Gastrocnemius medialis (tissue), 4 donors: ENCODE data around the gene TKTL1.

Experiments
- POLR2A ChIP-seq, 2 donors: fragments of 450-650 bp; IDR thresholded peaks; one replicate each; pipeline ENCODE4 v1.6.1; 2017; ENCODE audit warnings: antibody characterized with exemption in 2 of 2, mild to moderate bottlenecking in 2 of 2, moderate library complexity in 2 of 2
- TF ChIP-seq, protein P1 (sequence below), 5 experiments: fragments of 450-650 bp in 3 of 5; fragments of 200-600 bp in 2 of 5; sonication (generic) in 2 of 5; IDR thresholded peaks in 4 of 5; conservative IDR thresholded peaks in 1 of 5; 1 replicate in 4 of 5; 2 replicates in 1 of 5; pipeline ENCODE4 v1.5.1; 2016 to 2019; ENCODE audit warnings: antibody characterized with exemption in 5 of 5, mild to moderate bottlenecking in 3 of 5, moderate library complexity in 3 of 5

GRCh38 chrX:154358011-154358410 is 62.4 kb downstream of the TKTL1 start:
- TF ChIP-seq, protein P1, sequence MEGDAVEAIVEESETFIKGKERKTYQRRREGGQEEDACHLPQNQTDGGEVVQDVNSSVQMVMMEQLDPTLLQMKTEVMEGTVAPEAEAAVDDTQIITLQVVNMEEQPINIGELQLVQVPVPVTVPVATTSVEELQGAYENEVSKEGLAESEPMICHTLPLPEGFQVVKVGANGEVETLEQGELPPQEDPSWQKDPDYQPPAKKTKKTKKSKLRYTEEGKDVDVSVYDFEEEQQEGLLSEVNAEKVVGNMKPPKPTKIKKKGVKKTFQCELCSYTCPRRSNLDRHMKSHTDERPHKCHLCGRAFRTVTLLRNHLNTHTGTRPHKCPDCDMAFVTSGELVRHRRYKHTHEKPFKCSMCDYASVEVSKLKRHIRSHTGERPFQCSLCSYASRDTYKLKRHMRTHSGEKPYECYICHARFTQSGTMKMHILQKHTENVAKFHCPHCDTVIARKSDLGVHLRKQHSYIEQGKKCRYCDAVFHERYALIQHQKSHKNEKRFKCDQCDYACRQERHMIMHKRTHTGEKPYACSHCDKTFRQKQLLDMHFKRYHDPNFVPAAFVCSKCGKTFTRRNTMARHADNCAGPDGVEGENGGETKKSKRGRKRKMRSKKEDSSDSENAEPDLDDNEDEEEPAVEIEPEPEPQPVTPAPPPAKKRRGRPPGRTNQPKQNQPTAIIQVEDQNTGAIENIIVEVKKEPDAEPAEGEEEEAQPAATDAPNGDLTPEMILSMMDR (IDR thresholded peaks at IDR 0.05 in 4 of 5, conservative IDR thresholded peaks at IDR 0.05 in 1 of 5): no peak
- no peak for TF ChIP-seq POLR2A (IDR thresholded peaks at IDR 0.05)
